Activated T-cell treated with anti-CD3 and anti-CD28 coated beads, Interleukin-2, amount 50 U/mL, for 72 hours (primary cell): ENCODE data around the gene DNAH6. TPM values are rescaled to one million over a fixed set of nuclear protein-coding genes. Genes with fewer than 3 reads are reported as not detected.
"Not testable (repeated sequence)": the region's sequence is repeated elsewhere in the genome, so short reads cannot be mapped to it uniquely, and the experiment has no call there.

Experiments used
- ATAC-seq, 2 donors: fragments of 150-1000 bp; cut with Tn5 transposase; replicated peaks in 1 of 2; 2 replicates each; pipeline ENCODE4 v1.10.0; 2021; ENCODE audit warnings: moderate library complexity in 2 of 2, mild to moderate bottlenecking in 1 of 2
- DNase-seq, 2 donors: peaks; one replicate each; pipeline ENCODE4 v3.0.0; 2021 to 2022; ENCODE audit warnings: mixed read lengths in 1 of 2
- H3K27ac Mint-ChIP-seq: one replicate; pipeline ENCODE4 v1.8.0; 2022; ENCODE audit warnings: mild to moderate bottlenecking, moderate library complexity, mixed read lengths
- H3K27me3 Mint-ChIP-seq: one replicate; pipeline ENCODE4 v1.8.0; 2022; ENCODE audit warnings: low read depth, mixed read lengths
- H3K36me3 Mint-ChIP-seq, 2 donors: one replicate each; pipeline ENCODE4 v1.8.0; 2022; ENCODE audit warnings: mixed read lengths in 2 of 2, mild to moderate bottlenecking in 1 of 2; ENCODE audit not compliant: insufficient read depth in 2 of 2
- H3K4me1 Mint-ChIP-seq: one replicate; pipeline ENCODE4 v1.8.0; 2022; ENCODE audit warnings: low read depth, mixed read lengths
- H3K4me3 Mint-ChIP-seq, 2 donors: one replicate each; pipeline ENCODE4 v1.8.0; 2022; ENCODE audit warnings: mild to moderate bottlenecking in 2 of 2, mixed read lengths in 2 of 2, moderate library complexity in 2 of 2
- H3K9me3 Mint-ChIP-seq, 2 donors: one replicate each; pipeline ENCODE4 v1.8.0; 2022; ENCODE audit warnings: mixed read lengths in 2 of 2
- total RNA-seq, 2 donors: library from RNA; stranded (reverse); gene quantifications; one replicate each; pipeline ENCODE4 v1.2.3, GENCODE V29; 2022

Gene DNAH6
- total RNA-seq, 2 donors from 2014 or later: 1.0 to 1.5 TPM

- Mint-ChIP-seq H3K27me3 (no peaks in the 10 kb centered on the region), H3K27ac (peak overlapping the region; percentile 78), H3K9me3 (peaks cover 0 to 4% of the 10 kb centered on the region in 2 donors), H3K36me3 (no peaks in the 10 kb centered on the region), H3K4me3 (no peak overlapping the region), H3K4me1 (peaks cover 12% of the 10 kb centered on the region)
- DNase-seq (no peak), ATAC-seq (no peak)
Measured at GRCh38 chr2:84526562-84526961, 10.3 kb downstream of the DNAH6 start.

- no peaks in the 10 kb centered on the region for H3K27me3 Mint-ChIP-seq
- no peaks in the 10 kb centered on the region for H3K36me3 Mint-ChIP-seq
- peaks cover 0 to 2% of the 10 kb centered on the region in 2 donors for H3K9me3 Mint-ChIP-seq
- ATAC-seq (no peak), DNase-seq (no peak)
- peaks cover 12% of the 10 kb centered on the region for H3K4me1 Mint-ChIP-seq
- no peak overlapping the region for H3K4me3 Mint-ChIP-seq
- H3K27ac Mint-ChIP-seq: peak overlapping the region; percentile 78
Measured at GRCh38 chr2:84527137-84528129, 11.1 kb downstream of the DNAH6 start.

- H3K27me3 Mint-ChIP-seq: no peaks in the 10 kb centered on the region
- no peak overlapping the region for H3K4me3 Mint-ChIP-seq
- no peaks in the 10 kb centered on the region for H3K9me3 Mint-ChIP-seq
- no peak for ATAC-seq
- no peaks in the 10 kb centered on the region for H3K36me3 Mint-ChIP-seq
- DNase-seq: no peak
- peaks cover under 1% of the 10 kb centered on the region for H3K4me1 Mint-ChIP-seq
- H3K27ac Mint-ChIP-seq: no peak overlapping the region
Measured at GRCh38 chr2:84532291-84532690, 16.0 kb downstream of the DNAH6 start.

- H3K4me1 Mint-ChIP-seq: no peaks in the 10 kb centered on the region
- no peak overlapping the region for H3K4me3 Mint-ChIP-seq
- H3K27ac Mint-ChIP-seq: no peak overlapping the region
- H3K27me3 Mint-ChIP-seq: no peaks in the 10 kb centered on the region
- DNase-seq: no peak
- no peak for ATAC-seq
- H3K36me3 Mint-ChIP-seq: no peaks in the 10 kb centered on the region
- H3K9me3 Mint-ChIP-seq: no peaks in the 10 kb centered on the region
Measured at GRCh38 chr2:84534225-84534624, 17.9 kb downstream of the DNAH6 start.

GRCh38 chr2:84537251-84537650 is 21.0 kb downstream of the DNAH6 start:
- H3K27me3 Mint-ChIP-seq: no peaks in the 10 kb centered on the region

GRCh38 chr2:84539729-84540128 is 23.4 kb downstream of the DNAH6 start:
- Mint-ChIP-seq H3K9me3 (no peaks in the 10 kb centered on the region), H3K27me3 (no peaks in the 10 kb centered on the region), H3K4me3 (no peak overlapping the region), H3K27ac (no peak overlapping the region), H3K4me1 (peaks cover 13% of the 10 kb centered on the region), H3K36me3 (no peaks in the 10 kb centered on the region)
- peak; percentile 32 to 37 for ATAC-seq
- DNase-seq: no peak

More at GRCh38 chr2:84537251-84537650, 21.0 kb downstream of the DNAH6 start:
- Mint-ChIP-seq H3K4me1 (peaks cover 13% of the 10 kb centered on the region), H3K4me3 (no peak overlapping the region), H3K27ac (no peak overlapping the region), H3K36me3 (no peaks in the 10 kb centered on the region), H3K9me3 (no peaks in the 10 kb centered on the region)
- DNase-seq (no peak), ATAC-seq (no peak)

- Mint-ChIP-seq H3K36me3 (no peaks in the 10 kb centered on the region), H3K4me3 (no peak overlapping the region), H3K27me3 (no peaks in the 10 kb centered on the region), H3K27ac (no peak overlapping the region), H3K4me1 (peaks cover 5% of the 10 kb centered on the region), H3K9me3 (peaks cover 0 to 1% of the 10 kb centered on the region in 2 donors)
- DNase-seq: no peak
- no peak for ATAC-seq
Measured at GRCh38 chr2:84545005-84545404, 28.7 kb downstream of the DNAH6 start.

GRCh38 chr2:84546551-84546950 is 30.3 kb downstream of the DNAH6 start:
- no peaks in the 10 kb centered on the region for H3K4me1 Mint-ChIP-seq
- ATAC-seq (no peak), DNase-seq (no peak)
- H3K9me3 Mint-ChIP-seq: peaks cover 0 to 1% of the 10 kb centered on the region in 2 donors
- no peaks in the 10 kb centered on the region for H3K36me3 Mint-ChIP-seq
- no peaks in the 10 kb centered on the region for H3K27me3 Mint-ChIP-seq
- no peak overlapping the region for H3K4me3 Mint-ChIP-seq
- H3K27ac Mint-ChIP-seq: no peak overlapping the region

- Mint-ChIP-seq H3K27ac (no peak overlapping the region), H3K36me3 (no peaks in the 10 kb centered on the region), H3K9me3 (peaks cover 0 to 1% of the 10 kb centered on the region in 2 donors), H3K27me3 (no peaks in the 10 kb centered on the region), H3K4me1 (no peaks in the 10 kb centered on the region), H3K4me3 (no peak overlapping the region)
- DNase-seq: no peak
- no peak for ATAC-seq
Measured at GRCh38 chr2:84548303-84548702, 32.0 kb downstream of the DNAH6 start.

- DNase-seq (no peak), ATAC-seq (no peak)
- no peak overlapping the region for H3K4me3 Mint-ChIP-seq
- H3K4me1 Mint-ChIP-seq: peaks cover 6% of the 10 kb centered on the region
- peaks cover 0 to 1% of the 10 kb centered on the region in 2 donors for H3K9me3 Mint-ChIP-seq
- no peak overlapping the region for H3K27ac Mint-ChIP-seq
- H3K36me3 Mint-ChIP-seq: no peaks in the 10 kb centered on the region
- no peaks in the 10 kb centered on the region for H3K27me3 Mint-ChIP-seq
Measured at GRCh38 chr2:84550916-84551315, 34.6 kb downstream of the DNAH6 start.

- not testable (repeated sequence) for H3K27ac Mint-ChIP-seq, ATAC-seq, H3K27me3 Mint-ChIP-seq, DNase-seq, H3K9me3 Mint-ChIP-seq, H3K36me3 Mint-ChIP-seq, H3K4me3 Mint-ChIP-seq
- peaks cover 10% of the 10 kb centered on the region for H3K4me1 Mint-ChIP-seq
Measured at GRCh38 chr2:84551526-84551925, 35.2 kb downstream of the DNAH6 start.

GRCh38 chr2:84556190-84556589 is 39.9 kb downstream of the DNAH6 start:
- ATAC-seq (peak in 1 of 2 donors; percentile 53), DNase-seq (peak; percentile 6 to 18)
- Mint-ChIP-seq H3K27me3 (no peaks in the 10 kb centered on the region), H3K4me1 (peaks cover 10% of the 10 kb centered on the region), H3K27ac (no peak overlapping the region), H3K4me3 (no peak overlapping the region), H3K9me3 (peaks cover 2 to 6% of the 10 kb centered on the region in 2 donors), H3K36me3 (peaks cover 3 to 6% of the 10 kb centered on the region in 2 donors)

- ATAC-seq: no peak
- H3K4me3 Mint-ChIP-seq: no peak overlapping the region
- H3K27me3 Mint-ChIP-seq: no peaks in the 10 kb centered on the region
- H3K36me3 Mint-ChIP-seq: peaks cover 5 to 6% of the 10 kb centered on the region in 2 donors
- peaks cover 4 to 12% of the 10 kb centered on the region in 2 donors for H3K9me3 Mint-ChIP-seq
- no peak overlapping the region for H3K27ac Mint-ChIP-seq
- peaks cover 10% of the 10 kb centered on the region for H3K4me1 Mint-ChIP-seq
- no peak for DNase-seq
Measured at GRCh38 chr2:84559838-84560237, 43.5 kb downstream of the DNAH6 start.
